Measurements from ENCODE around the gene ADCY10.
A peak's percentile ranks its signal among the peaks of the same experiment; 100 is the strongest.

Gene ADCY10

DNA sequence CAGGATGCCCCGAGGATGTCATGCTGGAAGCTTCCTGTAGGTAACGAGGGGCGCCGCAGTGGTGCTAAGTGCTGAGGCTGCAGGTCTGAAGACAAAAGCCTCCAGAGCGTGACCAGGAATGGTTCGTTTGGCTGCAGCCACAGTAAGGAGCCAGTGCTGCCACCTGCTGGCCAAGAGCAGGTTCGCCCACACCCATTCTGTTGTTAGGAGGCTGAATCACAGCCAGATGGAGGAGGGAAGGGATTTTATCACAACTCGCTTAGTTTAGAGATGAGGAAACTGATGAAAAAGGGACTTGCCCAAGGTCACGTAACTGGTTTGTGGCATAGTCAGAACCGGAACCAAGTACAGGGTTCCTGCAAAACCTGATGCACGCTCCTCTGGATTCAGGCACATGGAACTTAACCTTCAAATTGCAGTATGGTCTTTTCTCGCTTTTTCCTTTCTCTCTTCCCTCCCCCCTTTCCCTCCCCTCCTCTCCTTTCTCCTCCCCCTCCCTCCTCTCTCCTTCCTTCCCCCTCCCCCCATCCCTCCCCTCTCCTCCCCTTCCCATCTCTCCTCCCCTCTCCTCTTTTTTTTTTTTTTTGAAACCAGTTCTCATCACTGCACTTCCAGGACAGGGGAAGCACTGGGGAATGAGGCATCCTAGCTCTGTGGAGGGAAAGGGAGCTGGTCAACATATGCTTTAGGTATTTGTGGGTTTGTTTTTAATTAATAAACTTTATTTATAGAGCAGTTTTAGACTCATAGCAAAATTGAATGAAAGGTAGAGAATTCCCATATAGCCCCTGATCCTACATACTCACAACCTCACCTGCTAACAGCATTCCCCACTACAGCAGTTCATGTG is 110.4 kb downstream of the ADCY10 start:
- peak; percentile 87 for DNase-seq

DNA sequence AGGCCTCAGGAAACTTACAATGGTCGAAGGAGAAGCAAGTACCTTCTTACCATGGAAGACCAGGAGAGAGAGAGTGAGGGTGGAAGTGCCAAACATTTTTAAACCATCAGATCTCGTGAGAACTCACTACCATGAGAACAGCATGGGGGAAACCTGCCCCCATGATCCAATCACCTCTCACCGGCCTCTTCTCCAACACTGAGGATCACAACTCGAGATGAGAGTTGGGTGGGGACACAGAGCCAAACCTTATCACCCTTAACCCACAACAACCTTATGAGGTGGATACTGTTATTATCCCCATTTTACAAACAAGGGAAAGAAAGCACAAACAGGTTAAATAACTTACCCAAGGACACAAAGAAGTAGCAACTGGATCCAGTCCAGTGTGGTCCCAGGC is 111.7 kb downstream of the ADCY10 start:
- DNase-seq: no peak

GRCh38 chr1:167800251-167800650 is 113.7 kb downstream of the ADCY10 start:
- no peak for DNase-seq

DNA sequence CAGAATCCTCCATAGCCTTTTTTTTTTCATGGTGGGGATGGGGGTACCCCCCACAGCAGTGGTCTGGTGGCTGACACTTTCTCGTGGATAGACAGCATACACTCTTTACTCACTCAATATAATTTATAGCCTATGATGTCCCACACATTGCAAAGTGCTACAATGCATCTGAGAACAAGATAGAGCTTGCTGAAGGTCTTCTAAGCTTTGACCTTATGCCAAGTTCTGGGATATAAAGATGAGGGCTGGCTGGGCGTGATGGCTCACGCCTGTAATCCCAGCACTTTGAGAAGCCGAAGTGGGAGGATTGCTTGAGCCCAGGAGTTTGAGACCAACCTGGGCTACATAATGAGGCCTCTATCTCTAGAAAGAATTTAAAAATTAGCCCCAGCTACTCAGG is 114.2 kb downstream of the ADCY10 start:
- no peak for DNase-seq

DNA sequence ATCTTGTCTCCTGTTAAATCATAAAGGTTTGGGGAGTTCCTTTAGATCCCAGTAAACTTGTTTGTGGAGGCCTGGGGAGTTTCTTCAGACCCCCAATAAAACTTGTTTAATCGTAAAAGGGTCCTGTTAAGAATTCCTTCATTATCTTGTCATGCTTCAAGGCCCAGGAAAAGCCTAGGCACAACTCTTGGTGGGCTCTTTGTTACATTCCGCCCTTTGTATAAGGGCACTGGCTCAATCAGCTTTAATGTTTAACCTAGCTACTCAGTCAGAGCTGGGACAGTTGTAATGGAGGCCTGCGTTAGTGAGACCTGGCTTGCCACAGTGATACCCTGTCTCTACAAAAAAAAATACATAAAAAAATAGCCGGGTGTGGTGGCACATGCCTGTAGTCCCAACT is 115.0 kb downstream of the ADCY10 start:
- DNase-seq: no peak

- DNase-seq: peak; percentile 83
Measured at GRCh38 chr1:167797015-167797414, 116.9 kb downstream of the ADCY10 start.

GRCh38 chr1:167795810-167796740 is 117.9 kb downstream of the ADCY10 start:
- DNase-seq: peak; percentile 76

DNA sequence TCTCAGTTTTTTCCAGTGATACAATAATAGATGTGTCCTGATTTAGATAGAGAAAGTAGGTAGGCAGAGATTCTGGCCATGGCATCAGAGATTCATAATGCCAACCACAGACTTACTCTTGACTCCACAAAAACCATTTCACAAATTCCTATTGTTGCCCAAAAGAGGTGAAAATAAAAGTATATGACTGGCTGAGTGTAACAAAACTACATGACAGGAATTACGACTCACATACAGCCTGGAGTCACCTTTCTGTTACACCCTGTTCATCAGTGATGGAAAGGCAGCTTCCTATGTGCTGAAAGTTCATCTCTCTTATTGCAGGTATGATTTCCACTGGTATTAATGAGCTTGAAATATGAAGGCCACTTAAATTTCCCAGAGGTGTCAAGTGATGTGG is 119.9 kb downstream of the ADCY10 start:
- no peak for DNase-seq

DNA sequence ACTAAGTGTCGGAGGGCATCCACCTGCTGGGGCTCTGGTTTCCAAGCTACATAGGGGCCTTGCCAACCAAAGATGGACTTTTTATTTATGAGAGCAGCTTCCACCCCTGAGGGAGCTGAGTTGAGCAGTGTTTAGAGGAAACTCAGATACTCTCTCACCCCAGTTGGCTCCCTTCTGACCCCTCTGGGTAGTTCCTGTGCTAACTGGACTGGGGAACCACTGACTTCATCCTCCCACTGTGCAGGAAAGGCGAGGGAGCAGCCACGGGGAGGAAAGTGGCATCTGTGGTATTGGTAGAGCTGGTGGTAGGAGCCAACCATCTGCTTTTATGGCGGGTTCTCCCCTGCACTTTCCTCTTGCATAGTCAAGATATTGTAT is 121.8 kb downstream of the ADCY10 start:
- no peak for DNase-seq

GRCh38 chr1:167791281-167792187 is 122.4 kb downstream of the ADCY10 start:
- DNase-seq: no peak

GRCh38 chr1:167790117-167790516 is 123.8 kb downstream of the ADCY10 start:
- no peak for DNase-seq

DNA sequence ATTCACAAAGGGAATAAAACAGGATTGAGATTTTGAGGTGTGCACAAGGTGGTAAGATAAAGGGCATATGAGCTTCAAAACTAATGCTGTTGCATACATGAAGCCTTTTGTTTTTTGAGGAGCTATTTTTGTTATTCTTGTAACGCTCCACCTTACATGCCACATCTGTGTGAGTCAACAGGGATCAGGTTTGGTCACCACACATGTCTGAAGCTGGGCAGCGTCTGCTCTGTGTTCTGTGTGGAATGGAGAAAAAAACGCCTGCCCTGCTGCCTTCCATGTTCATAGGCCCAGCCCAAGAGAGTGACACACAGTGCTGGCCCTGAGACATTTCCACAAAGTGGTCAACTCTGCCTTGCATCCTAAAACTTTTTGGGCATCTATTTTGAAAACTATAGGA is 124.4 kb downstream of the ADCY10 start:
- no peak for DNase-seq

- DNase-seq: no peak
Measured at GRCh38 chr1:167786502-167786901, 127.4 kb downstream of the ADCY10 start.

GRCh38 chr1:167784876-167785550 is 128.9 kb downstream of the ADCY10 start:
- DNase-seq: no peak

DNA sequence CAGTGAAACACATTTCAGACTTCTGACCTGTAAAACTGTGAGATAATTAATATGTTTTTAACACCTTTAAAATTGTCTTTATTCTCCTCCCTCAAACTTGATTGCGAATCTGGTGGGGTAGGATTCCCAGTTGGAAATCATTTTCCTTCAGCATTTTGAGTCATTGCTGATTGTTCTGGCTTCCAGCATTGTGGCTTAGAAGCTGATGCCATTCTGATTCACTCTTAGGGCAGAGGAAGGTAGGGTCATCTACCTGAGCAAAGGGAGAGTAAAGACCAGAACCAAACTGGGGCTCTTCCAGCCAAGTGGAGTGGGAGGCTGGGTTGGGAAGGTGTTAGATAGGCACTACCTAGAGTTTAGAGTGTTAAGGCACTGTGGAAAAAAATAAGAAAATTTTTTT is 131.0 kb downstream of the ADCY10 start:
- DNase-seq: no peak

GRCh38 chr1:167781558-167781957 is 132.4 kb downstream of the ADCY10 start:
- no peak for DNase-seq

- no peak for DNase-seq
Measured at GRCh38 chr1:167777269-167777650, 136.7 kb downstream of the ADCY10 start.

DNA sequence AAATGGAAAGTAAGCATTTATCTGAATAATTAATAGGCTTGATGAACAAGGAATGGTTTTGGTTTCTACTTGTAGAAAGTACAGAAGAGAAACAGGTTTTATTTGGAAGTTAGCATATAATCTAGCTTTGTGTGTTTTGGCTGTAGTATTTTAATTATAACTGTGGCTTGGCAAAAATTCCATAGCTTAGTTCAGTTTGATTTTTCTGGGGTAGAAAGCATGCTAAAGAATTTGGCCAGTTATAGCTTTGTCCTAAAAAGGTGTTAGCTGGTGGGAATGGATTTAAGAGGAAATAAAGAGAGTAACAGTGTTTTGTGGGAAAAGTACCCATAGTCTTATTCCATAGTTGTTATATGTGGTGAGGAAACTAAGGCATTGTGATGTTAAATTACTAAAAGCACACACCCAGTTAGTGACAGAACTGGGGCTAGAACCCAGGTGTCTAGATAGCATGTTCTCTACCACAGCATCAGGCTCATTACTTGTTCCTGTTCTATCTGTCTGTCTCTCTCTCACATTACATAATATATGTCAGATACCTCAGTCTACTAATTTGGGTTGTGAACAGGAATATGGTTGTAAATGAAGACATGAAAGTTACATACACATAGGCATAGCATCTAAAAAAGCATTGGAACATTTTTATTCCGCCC is 137.2 kb downstream of the ADCY10 start:
- DNase-seq: no peak

DNA sequence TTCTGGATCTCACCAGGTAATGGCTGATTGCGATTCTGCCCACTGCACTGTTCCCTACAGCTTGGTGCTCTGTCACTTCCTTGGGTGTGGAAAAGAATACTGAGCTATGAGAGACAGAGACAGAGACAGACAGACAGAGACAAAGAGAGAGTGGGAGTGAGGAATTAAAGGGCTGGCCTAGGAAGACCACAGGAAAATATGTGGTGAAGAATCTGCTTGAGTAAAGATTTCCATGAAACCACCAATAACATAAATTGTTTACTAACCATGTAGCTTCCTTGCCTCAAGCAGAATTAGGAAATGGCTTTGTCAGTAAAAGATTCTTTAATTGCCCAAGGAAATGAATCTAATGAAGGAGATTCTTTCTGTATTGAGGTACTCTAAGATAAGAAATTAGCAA is 137.8 kb downstream of the ADCY10 start:
- no peak for DNase-seq

DNA sequence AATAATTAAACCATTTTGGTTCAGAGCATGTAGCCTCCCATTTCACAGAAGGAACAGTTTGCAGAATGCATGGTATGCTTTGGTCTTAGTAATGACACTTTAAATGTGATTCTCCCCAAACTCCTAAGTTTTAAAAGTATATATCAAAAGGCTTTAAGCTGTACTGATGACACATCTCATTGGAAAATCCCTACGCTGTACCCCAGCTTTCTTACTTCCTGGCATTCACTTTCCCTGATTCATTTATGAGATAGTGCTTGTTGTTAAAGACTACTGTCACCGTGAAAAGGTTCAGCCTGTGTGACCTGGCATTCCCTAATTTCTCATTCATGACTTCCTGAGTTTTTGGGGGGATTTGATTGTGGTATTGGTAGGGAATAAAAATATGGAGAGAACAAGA is 138.8 kb downstream of the ADCY10 start:
- no peak for DNase-seq

DNA sequence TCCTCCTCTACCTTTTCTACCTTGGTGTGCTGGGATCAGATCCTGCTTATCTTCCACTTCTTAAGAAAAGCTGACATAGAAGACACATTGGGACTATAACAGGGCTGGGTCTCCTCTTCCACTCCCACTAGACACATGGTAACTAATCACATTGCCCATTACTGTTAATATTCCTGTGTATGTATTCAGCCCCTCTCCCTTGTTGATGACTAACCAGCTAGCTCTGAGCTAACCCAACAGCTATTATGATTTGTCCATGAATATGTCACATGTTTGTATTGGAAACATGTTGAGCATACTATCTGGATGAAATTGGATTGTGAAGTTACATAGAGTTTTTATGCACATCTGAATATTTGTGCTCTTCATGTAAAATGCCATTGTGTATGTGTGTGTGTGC is 139.2 kb downstream of the ADCY10 start:
- no peak for DNase-seq

DNA sequence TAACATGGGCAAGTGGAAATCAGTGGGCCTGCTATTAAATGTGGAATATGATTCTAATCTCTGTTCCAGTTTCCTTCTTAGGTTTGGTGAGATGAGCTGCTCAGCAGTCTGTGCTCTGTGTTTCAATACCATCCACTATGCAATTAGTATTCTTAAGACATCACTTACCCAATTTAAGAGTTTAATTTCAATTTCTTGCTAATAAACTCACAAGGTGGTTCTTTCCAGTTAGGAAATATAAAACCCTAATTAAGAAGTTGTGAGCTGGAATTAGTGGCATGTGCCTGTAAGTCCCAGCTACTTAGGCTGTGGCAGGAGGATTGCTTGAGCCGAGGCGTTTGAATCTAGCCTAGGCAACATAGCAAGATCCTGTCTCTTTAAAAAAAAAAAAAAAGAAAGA is 140.4 kb downstream of the ADCY10 start:
- no peak for DNase-seq
